Stimulated activated CD4-positive, alpha-beta T cell treated with anti-CD3 and anti-CD28 coated beads, Interleukin-2, amount 100 ng/mL, for 48 hours (primary cell): ENCODE results near the gene PEA15.

Experiments
- DNase-seq, 2 donors: peaks; one replicate each; pipeline ENCODE4 v3.0.0-alpha.2; 2020

PEA15 gene

GRCh38 chr1:160244209-160244608 lies 39.0 kb downstream of the PEA15 start:
- no peak for DNase-seq

- no peak for DNase-seq
Measured at GRCh38 chr1:160245434-160245833, 40.2 kb downstream of the PEA15 start.

GRCh38 chr1:160247053-160247452 lies 41.9 kb downstream of the PEA15 start:
- no peak for DNase-seq

GRCh38 chr1:160251011-160251410 lies 45.8 kb downstream of the PEA15 start:
- no peak for DNase-seq

- DNase-seq, result peak; percentile 19 to 22
Measured at GRCh38 chr1:160251687-160252526, 46.7 kb downstream of the PEA15 start.

- DNase-seq, result no peak
Measured at GRCh38 chr1:160255781-160256300, 50.7 kb downstream of the PEA15 start.

GRCh38 chr1:160256396-160257046 lies 51.3 kb downstream of the PEA15 start:
- DNase-seq, result no peak

- DNase-seq, result no peak
Measured at GRCh38 chr1:160257411-160258015, 52.3 kb downstream of the PEA15 start.

GRCh38 chr1:160258177-160258798 lies 53.1 kb downstream of the PEA15 start:
- DNase-seq, result no peak

- DNase-seq, result no peak
Measured at GRCh38 chr1:160260406-160261382, 55.5 kb downstream of the PEA15 start.

GRCh38 chr1:160261556-160261892 lies 56.3 kb downstream of the PEA15 start:
- peak; percentile 49 to 55 for DNase-seq

- peak; percentile 97 to 98 for DNase-seq
Measured at GRCh38 chr1:160261893-160262794, 57.0 kb downstream of the PEA15 start, which contains the start of gene DCAF8. DCAF8 (minus strand) TSS chr1:160262549; CDS start chr1:160244008, 18,541 bp downstream.

GRCh38 chr1:160264795-160265307 lies 59.7 kb downstream of the PEA15 start:
- no peak for DNase-seq
